GM21528 (cell line): Measurements from ENCODE around the gene NLRP6.
"Not testable (repeated sequence)": the region's sequence is repeated elsewhere in the genome, so short reads cannot be mapped to it uniquely, and the experiment has no call there.

Source experiments
- ATAC-seq: cut with Tn5 transposase; IDR thresholded peaks from one replicate; pipeline ENCODE4 v1.9.1; 2021; ENCODE audit warnings: mild to moderate bottlenecking, moderate library complexity; ENCODE audit not compliant: unreplicated experiment, low FRiP score

NLRP6 gene

GRCh38 chr11:317668-318404 is 39.6 kb downstream of the NLRP6 start:
- not testable (repeated sequence) for ATAC-seq

GRCh38 chr11:318405-319120 is 40.4 kb downstream of the NLRP6 start:
- not testable (repeated sequence) for ATAC-seq

- ATAC-seq = not testable (repeated sequence)
Measured at GRCh38 chr11:319121-319887, 41.1 kb downstream of the NLRP6 start.

- not testable (repeated sequence) for ATAC-seq
Measured at GRCh38 chr11:319888-320273, 41.7 kb downstream of the NLRP6 start.

GRCh38 chr11:324156-324555 is 45.9 kb downstream of the NLRP6 start:
- ATAC-seq = no peak

- not testable (repeated sequence) for ATAC-seq
Measured at GRCh38 chr11:324593-325517, 46.6 kb downstream of the NLRP6 start.

- ATAC-seq = no peak
Measured at GRCh38 chr11:325796-326591, 47.8 kb downstream of the NLRP6 start.

- peak; percentile 15 for ATAC-seq
Measured at GRCh38 chr11:326592-326841, 48.3 kb downstream of the NLRP6 start.

- peak; percentile 64 for ATAC-seq
Measured at GRCh38 chr11:326842-327580, 48.8 kb downstream of the NLRP6 start.

- no peak for ATAC-seq
Measured at GRCh38 chr11:327581-327923, 49.3 kb downstream of the NLRP6 start.

- no peak for ATAC-seq
Measured at GRCh38 chr11:328012-328411, 49.8 kb downstream of the NLRP6 start.

GRCh38 chr11:328516-329100 is 50.4 kb downstream of the NLRP6 start:
- not testable (repeated sequence) for ATAC-seq

- no peak for ATAC-seq
Measured at GRCh38 chr11:329886-330253, 51.7 kb downstream of the NLRP6 start.

- no peak for ATAC-seq
Measured at GRCh38 chr11:330307-330693, 52.1 kb downstream of the NLRP6 start.

- no peak for ATAC-seq
Measured at GRCh38 chr11:330694-331357, 52.6 kb downstream of the NLRP6 start.

GRCh38 chr11:331358-332060 is 53.3 kb downstream of the NLRP6 start:
- ATAC-seq = no peak

- no peak for ATAC-seq
Measured at GRCh38 chr11:332651-333480, 54.7 kb downstream of the NLRP6 start.
